Small intestine (tissue), 7 donors: ENCODE data around the gene SHROOM3. TPM values are rescaled to one million over a fixed set of nuclear protein-coding genes. Genes with fewer than 3 reads are reported as not detected.

Experiments
- DNase-seq, 2 donors: peaks; one replicate each; pipeline versions ENCODE4 v3.0.0 to v3.0.0-alpha.2; 2013
- FAIRE-seq: peaks from 2 replicates; lab custom pipeline; 2012; peaks lifted over from hg19 to GRCh38; lab: Jason Lieb, UNC
- H3K27ac ChIP-seq, 3 donors: one replicate each; pipeline ENCODE4 v1.5.1; 2013; ENCODE audit warnings: low read length in 2 of 3, mild to moderate bottlenecking in 2 of 3, control low read depth in 1 of 3, inconsistent platforms in 1 of 3, low read depth in 1 of 3, moderate library complexity in 1 of 3
- H3K27me3 ChIP-seq, 3 donors: one replicate each; pipeline ENCODE4 v1.6.1; 2013; ENCODE audit warnings: low read length in 3 of 3, inconsistent platforms in 1 of 3; ENCODE audit not compliant: control insufficient read depth in 3 of 3, insufficient read depth in 3 of 3
- H3K36me3 ChIP-seq, 3 donors: one replicate each; pipeline ENCODE4 v1.6.1; 2013; ENCODE audit warnings: low read length in 3 of 3, inconsistent platforms in 1 of 3, low read depth in 1 of 3, mild to moderate bottlenecking in 1 of 3, moderate library complexity in 1 of 3; ENCODE audit not compliant: control insufficient read depth in 3 of 3, insufficient read depth in 2 of 3
- H3K4me1 ChIP-seq, 3 donors: one replicate each; pipeline ENCODE4 v1.6.1; 2013; ENCODE audit warnings: low read length in 2 of 3, inconsistent platforms in 1 of 3, low read depth in 1 of 3, mild to moderate bottlenecking in 1 of 3, moderate library complexity in 1 of 3; ENCODE audit not compliant: control insufficient read depth in 3 of 3, insufficient read depth in 2 of 3
- H3K4me3 ChIP-seq, 3 donors: one replicate each; pipeline ENCODE4 v1.5.1; 2013; ENCODE audit warnings: low read length in 3 of 3, control low read depth in 1 of 3, inconsistent platforms in 1 of 3, low read depth in 1 of 3, mild to moderate bottlenecking in 1 of 3, moderate library complexity in 1 of 3
- H3K9me3 ChIP-seq, 2 donors: one replicate each; pipeline ENCODE4 v1.6.1; 2013; ENCODE audit warnings: low read depth in 1 of 2, low read length in 1 of 2; ENCODE audit not compliant: control insufficient read depth in 2 of 2, insufficient read depth in 1 of 2
- WGBS, 3 donors: extraction: QIAGEN DNeasy Blood & Tissue Kit; methylation state at CpG; one replicate each; pipeline ENCODE4 v1.1.7; 2013; 5-methylcytosine and 5-hydroxymethylcytosine counted together
- polyA plus RNA-seq, 4 donors: library from polyadenylated mRNA; stranded (reverse) in 3 of 4; unstranded in 1 of 4; fragments of 200-250 nt in 3 of 4; fragments of 120-200 nt in 1 of 4; gene quantifications; one replicate each; pipeline versions ENCODE4 v1.2.1 to v1.2.3, GENCODE V29; 2013
- donor health status: healthy with polysubstance abuse.
- donor health status: control.
- donor health status: control.
- donor health status: Bipolar disorder and iron deficiency.
- donor health status: healthy.

Gene SHROOM3
- polyA plus RNA-seq, 4 donors, result 21.6 to 52.5 (median 27.8) TPM

DNA sequence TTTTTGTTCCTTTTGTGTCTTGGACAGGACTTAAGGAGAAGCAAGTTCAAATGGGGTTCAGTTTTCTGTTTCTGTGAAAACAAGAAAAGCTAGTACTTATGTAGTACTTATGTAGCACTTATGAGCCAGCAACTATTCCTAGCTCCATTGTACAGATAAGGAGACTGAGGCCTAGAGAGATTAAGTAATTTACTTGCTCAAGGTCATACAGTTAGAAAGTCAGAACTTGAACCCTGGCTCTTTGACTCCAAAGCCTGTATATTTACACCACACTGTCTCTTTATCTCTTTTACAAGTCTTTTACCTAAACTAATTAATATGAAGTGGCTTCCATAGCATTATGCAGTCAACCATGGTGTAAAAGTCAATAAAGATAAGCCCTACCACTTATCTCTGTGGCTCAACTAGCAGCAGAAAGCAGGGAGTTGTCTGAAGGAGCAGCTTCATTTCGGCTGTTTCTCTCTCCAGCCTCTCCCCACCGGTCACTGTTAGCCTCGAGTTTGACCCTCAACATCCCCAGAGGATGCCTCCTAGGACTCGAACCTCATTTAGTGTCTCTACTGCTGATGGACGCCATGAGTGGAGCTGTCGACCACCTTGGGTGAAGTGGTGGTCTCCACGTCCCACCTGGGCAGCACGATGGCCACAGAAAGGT lies 209.9 kb downstream of the SHROOM3 start:
- Histone ChIP-seq H3K4me1 (no peaks in the 10 kb centered on the region), H3K36me3 (peaks cover 0 to 7% (median 7%) of the 10 kb centered on the region in 3 donors), H3K27me3 (no peaks in the 10 kb centered on the region), H3K27ac (peak overlapping the region in 1 of 3 donors; percentile 11), H3K4me3 (no peak overlapping the region), H3K9me3 (peaks cover 0 to 3% of the 10 kb centered on the region in 2 donors)
- peak in 1 of 2 donors; percentile 38 for DNase-seq
- FAIRE-seq, result no peak
- WGBS, 3 donors, result 76 to 79% (median 78%) methylated on average over 8 of the region's 8 CpGs

DNA sequence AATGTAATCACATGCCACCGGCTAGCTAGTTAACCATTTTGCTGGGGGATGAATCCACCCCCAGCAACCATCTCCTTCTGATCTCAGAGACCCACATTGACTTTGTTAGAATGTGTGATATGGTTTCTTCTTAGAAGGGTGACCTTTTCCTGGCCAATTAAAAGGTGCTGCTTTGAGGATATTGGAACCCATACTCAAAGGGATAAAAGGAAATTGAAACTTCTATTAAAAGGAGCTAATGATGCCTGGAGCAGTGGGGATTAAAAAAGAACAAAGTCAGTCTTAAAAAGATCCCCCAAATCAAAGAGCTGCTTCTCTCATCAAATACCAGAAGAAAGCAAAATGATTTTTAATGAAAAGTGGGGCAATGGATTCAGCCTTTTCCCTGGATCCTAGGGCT lies 214.1 kb downstream of the SHROOM3 start:
- Histone ChIP-seq H3K27ac (no peak overlapping the region), H3K4me1 (no peaks in the 10 kb centered on the region), H3K27me3 (no peaks in the 10 kb centered on the region), H3K36me3 (peaks cover 0 to 7% (median 6%) of the 10 kb centered on the region in 3 donors), H3K4me3 (no peak overlapping the region), H3K9me3 (peaks cover 0 to 4% of the 10 kb centered on the region in 2 donors)
- WGBS, 3 donors, result 96 to 100% (median 96%) methylated on average over 1 of the region's 1 CpG
- no peak for DNase-seq
- FAIRE-seq, result no peak

- no peak for FAIRE-seq
These were observed 216.6 kb downstream of the SHROOM3 start for GRCh38 chr4:76651616-76652015.

DNA sequence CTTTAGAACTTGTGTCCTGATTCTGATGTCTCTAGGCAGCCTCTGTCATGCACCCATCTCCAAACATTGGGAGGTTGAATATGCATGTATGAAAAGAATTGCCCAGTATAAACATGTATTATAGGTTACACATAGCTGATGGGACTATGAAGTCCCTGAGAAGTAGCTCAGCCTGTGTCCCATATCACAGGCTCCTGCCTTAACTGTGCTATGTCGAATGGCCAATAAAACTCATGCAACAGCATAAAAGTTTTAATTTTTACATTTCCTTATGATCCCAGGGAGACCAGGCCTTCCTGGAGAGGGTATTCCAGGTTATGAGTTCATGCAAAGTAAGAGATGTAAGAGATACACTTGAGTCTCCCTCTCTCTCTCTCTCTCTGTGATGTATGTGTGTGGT lies 217.4 kb downstream of the SHROOM3 start:
- 52 to 73% (median 66%) methylated on average over 1 of the region's 1 CpG for WGBS, 3 donors

More at GRCh38 chr4:76651616-76652015, 216.6 kb downstream of the SHROOM3 start:
- WGBS, 3 donors, result 74 to 82% (median 77%) methylated on average over 2 of the region's 2 CpGs
- DNase-seq, result no peak
- H3K4me1 ChIP-seq, result no peaks in the 10 kb centered on the region
- peaks cover 0 to 2% (median 2%) of the 10 kb centered on the region in 3 donors for H3K36me3 ChIP-seq
- H3K9me3 ChIP-seq, result peaks cover 0 to 4% of the 10 kb centered on the region in 2 donors
- H3K27me3 ChIP-seq, result no peaks in the 10 kb centered on the region
- H3K27ac ChIP-seq, result no peak overlapping the region
- H3K4me3 ChIP-seq, result no peak overlapping the region

DNA sequence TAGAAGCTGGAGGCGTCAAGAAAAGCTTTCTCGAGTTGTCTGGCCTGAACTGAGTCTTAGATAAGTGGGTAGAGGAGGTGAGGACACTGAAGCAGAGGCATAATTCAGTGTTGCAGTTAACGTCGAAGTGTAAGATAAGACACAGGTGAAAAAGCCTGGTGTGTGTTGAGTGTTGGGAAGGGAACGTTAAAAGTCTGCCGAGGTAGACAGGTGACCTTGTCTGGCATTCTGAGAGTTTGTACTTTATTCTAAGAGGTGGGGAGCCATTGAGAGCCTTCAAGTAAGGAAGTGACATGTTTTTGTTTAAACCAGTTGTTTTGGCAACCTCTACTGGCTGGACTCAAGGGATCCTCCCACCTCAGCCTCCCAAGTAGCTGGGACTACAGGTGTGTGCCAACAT lies 219.1 kb downstream of the SHROOM3 start:
- 52 to 78% (median 66%) methylated on average over 6 of the region's 6 CpGs for WGBS, 3 donors

More for the DNA sequence above, 217.4 kb downstream of the SHROOM3 start:
- no peak overlapping the region for H3K27ac ChIP-seq
- no peak for DNase-seq
- H3K4me1 ChIP-seq, result no peaks in the 10 kb centered on the region
- no peaks in the 10 kb centered on the region for H3K27me3 ChIP-seq
- no peak overlapping the region for H3K4me3 ChIP-seq
- H3K9me3 ChIP-seq, result peaks cover 0 to 4% of the 10 kb centered on the region in 2 donors
- H3K36me3 ChIP-seq, result peaks cover 0 to 2% (median 2%) of the 10 kb centered on the region in 3 donors
- no peak for FAIRE-seq

DNA sequence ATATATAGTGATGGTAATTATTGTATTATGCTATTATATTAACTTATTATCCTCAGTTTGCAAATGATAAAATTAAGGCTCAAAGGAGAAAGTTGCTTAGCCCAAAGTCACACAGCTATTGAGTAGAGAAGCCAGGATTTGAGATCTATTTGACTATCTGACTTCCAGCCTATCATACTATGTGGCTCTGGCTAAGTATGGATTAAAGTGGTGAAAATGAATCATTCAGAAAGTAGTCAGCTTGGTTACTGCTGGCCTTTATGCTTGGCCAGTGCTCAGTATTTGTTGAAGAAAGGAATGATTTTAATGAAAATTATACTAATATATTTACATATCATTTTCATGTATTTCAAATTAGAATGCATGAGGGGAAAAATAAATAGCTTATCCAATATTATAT lies 219.8 kb downstream of the SHROOM3 start:
- DNase-seq (no peak), FAIRE-seq (no peak)
- no peak overlapping the region for H3K27ac ChIP-seq
- peaks cover 0 to 3% of the 10 kb centered on the region in 2 donors for H3K9me3 ChIP-seq
- H3K36me3 ChIP-seq, result peaks cover 0 to 5% (median 0%) of the 10 kb centered on the region in 3 donors
- no peaks in the 10 kb centered on the region for H3K27me3 ChIP-seq
- H3K4me1 ChIP-seq, result no peaks in the 10 kb centered on the region
- H3K4me3 ChIP-seq, result no peak overlapping the region

More for the DNA sequence above, 219.1 kb downstream of the SHROOM3 start:
- H3K4me1 ChIP-seq, result no peaks in the 10 kb centered on the region
- H3K27me3 ChIP-seq, result no peaks in the 10 kb centered on the region
- H3K36me3 ChIP-seq, result peaks cover 0 to 4% (median 0%) of the 10 kb centered on the region in 3 donors
- no peak overlapping the region for H3K27ac ChIP-seq
- DNase-seq (no peak), FAIRE-seq (no peak)
- no peak overlapping the region for H3K4me3 ChIP-seq
- H3K9me3 ChIP-seq, result peaks cover 0 to 4% of the 10 kb centered on the region in 2 donors

DNA sequence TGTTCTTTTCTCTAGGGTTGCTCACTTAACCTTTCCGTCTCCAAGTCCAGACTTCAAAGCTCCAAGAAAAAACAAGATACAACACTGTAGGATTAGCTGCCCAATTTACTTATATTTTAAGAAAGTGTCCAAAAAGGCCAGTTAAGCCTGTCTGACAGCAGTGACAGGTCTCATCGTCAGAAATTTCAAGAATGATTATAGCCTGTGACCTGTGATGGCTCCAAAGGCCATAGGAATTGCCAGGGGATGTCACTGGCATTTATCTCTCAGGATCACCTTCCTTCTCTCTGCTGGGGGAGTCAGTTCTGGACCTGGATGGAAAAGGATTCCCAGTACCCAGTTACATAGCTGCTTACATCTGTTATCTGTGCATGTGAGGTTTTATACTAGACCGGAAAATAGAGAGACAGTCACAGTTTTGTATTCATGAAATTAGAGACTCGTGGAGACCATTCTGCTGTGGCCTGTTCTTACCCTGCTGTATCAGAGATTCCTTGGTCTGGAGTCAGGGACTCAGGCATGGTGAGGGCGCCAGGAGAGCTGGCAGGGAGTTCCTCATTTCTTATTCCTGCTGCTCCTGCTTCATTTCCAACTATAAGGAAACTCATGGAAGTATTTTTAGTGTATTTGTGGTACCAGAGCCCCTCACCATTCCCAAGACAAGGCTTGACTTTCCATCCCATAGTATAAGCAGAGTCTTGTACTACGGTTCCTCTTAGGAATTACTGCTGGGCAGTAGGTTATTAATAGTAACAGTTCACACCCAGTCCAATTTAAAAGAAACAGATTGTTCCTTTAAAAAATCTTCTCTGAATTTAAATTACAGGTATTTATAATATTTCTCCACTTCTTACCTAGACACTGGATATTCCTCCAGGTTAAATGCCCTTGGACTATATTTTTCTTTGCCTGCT lies 220.8 kb downstream of the SHROOM3 start:
- no peaks in the 10 kb centered on the region for H3K27me3 ChIP-seq
- 79 to 85% (median 81%) methylated on average over 6 of the region's 6 CpGs for WGBS, 3 donors

DNA sequence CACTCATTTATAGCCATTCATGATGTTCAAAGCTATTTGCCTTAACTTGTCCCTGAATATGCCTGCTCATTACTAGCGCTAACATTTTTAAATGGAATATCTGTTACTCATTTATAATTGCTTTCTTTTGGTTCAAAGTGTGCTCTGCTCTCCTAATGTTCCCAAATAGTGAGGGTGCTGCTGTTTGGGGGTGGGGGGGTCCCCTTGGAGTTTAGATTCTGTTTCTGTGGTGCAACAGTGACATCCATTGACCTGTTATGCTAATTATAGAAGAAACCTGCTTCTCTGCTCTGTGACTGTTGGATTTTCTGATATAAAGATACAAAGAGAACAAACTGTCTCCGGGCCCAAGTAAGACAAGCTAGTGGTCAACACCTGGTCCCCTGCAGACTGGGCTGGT lies 222.4 kb downstream of the SHROOM3 start:
- no peak for FAIRE-seq
- Histone ChIP-seq H3K4me3 (no peak overlapping the region), H3K27ac (peak overlapping the region in 1 of 3 donors; percentile 17), H3K9me3 (no peaks in the 10 kb centered on the region), H3K4me1 (no peaks in the 10 kb centered on the region), H3K36me3 (peaks cover 0 to 5% (median 0%) of the 10 kb centered on the region in 3 donors), H3K27me3 (no peaks in the 10 kb centered on the region)
- no peak for DNase-seq
- 88 to 94% (median 94%) methylated on average over 2 of the region's 2 CpGs for WGBS, 3 donors

More for the DNA sequence above, 220.8 kb downstream of the SHROOM3 start:
- Histone ChIP-seq H3K9me3 (no peaks in the 10 kb centered on the region), H3K4me1 (no peaks in the 10 kb centered on the region), H3K36me3 (peaks cover 0 to 5% (median 0%) of the 10 kb centered on the region in 3 donors), H3K4me3 (no peak overlapping the region), H3K27ac (peak overlapping the region in 1 of 3 donors; percentile 16)
- DNase-seq, result no peak
- no peak for FAIRE-seq
